K562 (cell line): ENCODE measurements around the gene GRP. TPM values are rescaled to one million over a fixed set of nuclear protein-coding genes. Genes with fewer than 3 reads are reported as not detected.

Source experiments
- ATAC-seq: fragments of 200-7000 bp; cut with Tn5 transposase; 3 replicates; pipeline ENCODE4 v1.9.1; 2020; ENCODE audit warnings: moderate library complexity
- BruUV-seq: library from RNA; stranded (reverse); fragments of 400-500 nt; replicated peaks from 2 replicates; lab custom pipeline; 2021; lab: Mats Ljungman, UMichigan
- CTCF ChIA-PET: fragments of 300-600 bp; formaldehyde crosslinking; extraction: SDS; loops from one replicate; lab custom pipeline; 2021; ENCODE audit warnings: low intra/inter-chr PET ratio; lab: Yijun Ruan, JAX
- POLR2A ChIA-PET: fragments of 300-600, 350-650 bp; sonication (Branson Sonifier 250); formaldehyde crosslinking; extraction: SDS; loops from one replicate; lab custom pipeline; 2021; ENCODE audit warnings: antibody characterized with exemption, inconsistent platforms; lab: Yijun Ruan, JAX
- DNase-seq, 4 experiments: peaks; one replicate each; pipeline versions ENCODE4 v3.0.0 to v3.0.0-alpha.2; 2011 to 2018; ENCODE audit warnings: low spot score in 3 of 4, mixed read lengths in 3 of 4; ENCODE audit errors: extremely low read depth in 1 of 4
- FAIRE-seq: peaks from 2 replicates; lab custom pipeline; 2011; peaks lifted over from hg19 to GRCh38; lab: Jason Lieb, UNC
- H2AFZ ChIP-seq: 2 replicates; pipeline ENCODE4 v1.6.0; 2011; ENCODE audit warnings: low read depth, low read length, control low read depth, inconsistent platforms
- H3K27ac ChIP-seq: fragments of 200-600 bp; 3 replicates; pipeline ENCODE4 v1.8.0; 2011; ENCODE audit warnings: low read depth, mild to moderate bottlenecking, control low read depth, inconsistent platforms, low read length, moderate library complexity, mixed read lengths; ENCODE audit errors: extremely low read depth
- H3K27me3 ChIP-seq, 2 experiments: fragments of 300-600 bp in 1 of 2; 2 replicates in 1 of 2; 3 replicates in 1 of 2; pipeline versions ENCODE4 v1.6.0 to v1.8.0; 2011; ENCODE audit warnings: inconsistent platforms in 2 of 2, low read length in 2 of 2, mild to moderate bottlenecking in 1 of 2, mixed read lengths in 1 of 2, moderate library complexity in 1 of 2; ENCODE audit not compliant: control insufficient read depth in 2 of 2, insufficient read depth in 2 of 2
- H3K36me3 ChIP-seq: fragments of 300-600 bp; 3 replicates; pipeline ENCODE4 v1.8.0; 2011; ENCODE audit warnings: mild to moderate bottlenecking, low read length, inconsistent platforms; ENCODE audit not compliant: control insufficient read depth, insufficient read depth
- H3K4me1 ChIP-seq, 2 experiments: fragments of 200-600 bp in 1 of 2; replicated peaks in 1 of 2; 2 replicates in 1 of 2; 3 replicates in 1 of 2; pipeline versions ENCODE4 v1.5.1 to v1.8.0; 2011; ENCODE audit warnings: inconsistent platforms in 2 of 2, low read length in 2 of 2, mild to moderate bottlenecking in 1 of 2, mixed read lengths in 1 of 2, moderate library complexity in 1 of 2; ENCODE audit not compliant: control insufficient read depth in 2 of 2, insufficient read depth in 2 of 2
- H3K4me2 ChIP-seq: 2 replicates; pipeline ENCODE4 v1.6.1; 2011; ENCODE audit warnings: low read length, control low read depth, inconsistent platforms, mixed read lengths; ENCODE audit not compliant: insufficient read depth
- H3K4me3 ChIP-seq: fragments of 200-600 bp; sonication (generic), shearing (Covaris generic); 2 replicates; pipeline ENCODE4 v1.5.1; 2016; ENCODE audit warnings: control low read depth, inconsistent platforms
- H3K79me2 ChIP-seq: fragments of 200-600 bp; 3 replicates; pipeline ENCODE4 v1.8.0; 2011; ENCODE audit warnings: low read length, inconsistent platforms; ENCODE audit not compliant: control insufficient read depth, insufficient read depth
- H3K9ac ChIP-seq, 2 experiments: 2 replicates each; pipeline versions ENCODE4 v1.6.0 to v1.6.1; 2011; ENCODE audit warnings: low read depth in 2 of 2, low read length in 2 of 2, control low read depth in 1 of 2, inconsistent platforms in 1 of 2, mild to moderate bottlenecking in 1 of 2, mixed read lengths in 1 of 2; ENCODE audit not compliant: insufficient read depth in 1 of 2
- H3K9me1 ChIP-seq: one replicate; pipeline ENCODE4 v1.6.0; 2011; ENCODE audit warnings: inconsistent platforms, mild to moderate bottlenecking, low read length, moderate library complexity; ENCODE audit not compliant: control insufficient read depth, insufficient read depth
- H3K9me3 ChIP-seq: replicated peaks from 2 replicates; pipeline ENCODE4 v1.5.1; 2011; ENCODE audit warnings: low read depth, low read length, inconsistent platforms; ENCODE audit not compliant: control insufficient read depth, insufficient read depth
- H4K20me1 ChIP-seq: replicated peaks from 2 replicates; pipeline ENCODE4 v1.6.1; 2011; ENCODE audit warnings: low read length, inconsistent platforms, mixed read lengths; ENCODE audit not compliant: control insufficient read depth, insufficient read depth
- BRD4 ChIP-seq: fragments of 200-600 bp; sonication (generic); IDR thresholded peaks from 2 replicates; pipeline ENCODE4 v1.6.1; 2017; ENCODE audit warnings: inconsistent platforms
- BRD9 ChIP-seq: fragments of 450-650 bp; IDR thresholded peaks from 2 replicates; pipeline ENCODE4 v1.6.1; 2018; ENCODE audit warnings: low read depth; ENCODE audit not compliant: partially characterized antibody
- TARDBP ChIP-seq: fragments of 450-650 bp; IDR thresholded peaks from 2 replicates; pipeline ENCODE4 v1.6.1; 2016
- ZNF224 ChIP-seq: sonication (generic); formaldehyde crosslinking; IDR thresholded peaks from 2 replicates; pipeline ENCODE4 v1.8.0; 2022; ENCODE audit warnings: mild to moderate bottlenecking, missing genetic modification reagents
- ZNF282 ChIP-seq: sonication (generic); formaldehyde crosslinking; IDR thresholded peaks from 2 replicates; pipeline ENCODE4 v1.8.1; 2023; ENCODE audit warnings: missing genetic modification reagents
- ZSCAN29 ChIP-seq: fragments of 450-650 bp; IDR thresholded peaks from 2 replicates; pipeline ENCODE4 v1.6.1; 2017
- WGBS: fragments of 100-300 bp; shearing (Covaris generic); methylation state at CpG from one replicate; pipeline ENCODE4 v1.1.6; 2016; ENCODE audit warnings: low coverage, mixed read lengths; ENCODE audit not compliant: insufficient coverage; ENCODE audit errors: missing lambda C conversion rate; 5-methylcytosine and 5-hydroxymethylcytosine counted together
- in situ Hi-C: fragments of 300-500 bp; cut with MboI; formaldehyde crosslinking; loops from 4 replicates; pipeline ENCODE4 v1.15.0; 2018; ENCODE audit warnings: inconsistent platforms, mixed read lengths
- intact Hi-C: fragments of 100-400 bp; cut with micrococcal nuclease; formaldehyde crosslinking; loops from 2 replicates; pipeline ENCODE4 v1.14.2; 2022
- polyA plus RNA-seq, 8 experiments: library from polyadenylated mRNA; depleted of rRNA in 4 of 8; stranded (reverse) in 5 of 8; unstranded in 3 of 8; fragments of >200 nt; fragmentation: Nextera tagmentation in 2 of 8; fragmentation: Illumina TruSeq in 1 of 8; extraction: Ambion mirVana in 2 of 8; extraction: Trizol in 1 of 8; gene quantifications; 2 replicates each; pipeline versions ENCODE4 v1.2.1 to v1.2.3, GENCODE V29; 2011 to 2014; ENCODE audit warnings: inconsistent platforms in 1 of 8, missing spikeins in 1 of 8
- total RNA-seq, 7 experiments: library from RNA; depleted of rRNA in 6 of 7; stranded (reverse); fragments of >200 nt in 6 of 7; fragmentation: Illumina TruSeq in 2 of 7; extraction: Trizol in 2 of 7; gene quantifications; 2 replicates each; pipeline versions ENCODE4 v1.2.1 to v1.2.3, GENCODE V29; 2011 to 2021; ENCODE audit warnings: low replicate concordance in 1 of 7
- TF ChIP-seq, protein P1 (sequence below): sonication (generic); formaldehyde crosslinking; IDR thresholded peaks from 2 replicates; pipeline ENCODE4 v1.8.0; 2022; ENCODE audit warnings: mild to moderate bottlenecking, missing genetic modification reagents
- TF ChIP-seq, protein P2 (sequence below): fragments of 450-650 bp; formaldehyde crosslinking; IDR thresholded peaks from 2 replicates; pipeline ENCODE4 v1.4.0; 2020; ENCODE audit warnings: mild to moderate bottlenecking, moderate library complexity

The GRP gene
- total and polyA plus RNA-seq, 9 of the 15 experiments (the other 6 are each of a cell fraction or from before 2014, with no cell fraction given), result 0.07 TPM; not detected in 8

DNA sequence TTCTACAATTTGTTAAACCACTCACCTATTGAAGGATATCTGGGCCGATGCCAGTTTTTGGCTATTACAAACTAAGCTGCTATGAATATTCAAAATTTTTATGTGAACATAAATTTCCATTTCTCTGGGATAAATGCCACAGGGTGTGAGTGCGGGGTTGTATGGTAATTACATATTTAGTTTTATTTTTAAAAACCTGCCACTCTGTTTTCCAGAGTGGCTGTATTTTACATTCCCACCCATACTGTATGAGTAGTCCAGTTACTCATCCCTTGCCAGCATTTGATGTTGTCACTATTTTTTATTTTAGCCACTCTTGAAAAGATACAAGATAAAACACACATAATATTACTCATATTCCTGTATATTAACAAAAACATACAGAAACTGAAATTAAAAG is 22.9 kb downstream of the GRP start (continued):
- TF ChIP-seq ZNF282 (CRISPR knock-in tag), result no peak
- TF ChIP-seq, protein P1, sequence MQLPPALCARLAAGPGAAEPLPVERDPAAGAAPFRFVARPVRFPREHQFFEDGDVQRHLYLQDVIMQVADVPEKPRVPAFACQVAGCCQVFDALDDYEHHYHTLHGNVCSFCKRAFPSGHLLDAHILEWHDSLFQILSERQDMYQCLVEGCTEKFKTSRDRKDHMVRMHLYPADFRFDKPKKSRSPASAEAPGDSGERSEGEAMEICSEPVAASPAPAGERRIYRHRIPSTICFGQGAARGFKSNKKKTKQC (CRISPR knock-in tag), result no peak
- no peak for TF ChIP-seq ZSCAN29
- TF ChIP-seq ZNF224 (CRISPR knock-in tag), result no peak

DNA sequence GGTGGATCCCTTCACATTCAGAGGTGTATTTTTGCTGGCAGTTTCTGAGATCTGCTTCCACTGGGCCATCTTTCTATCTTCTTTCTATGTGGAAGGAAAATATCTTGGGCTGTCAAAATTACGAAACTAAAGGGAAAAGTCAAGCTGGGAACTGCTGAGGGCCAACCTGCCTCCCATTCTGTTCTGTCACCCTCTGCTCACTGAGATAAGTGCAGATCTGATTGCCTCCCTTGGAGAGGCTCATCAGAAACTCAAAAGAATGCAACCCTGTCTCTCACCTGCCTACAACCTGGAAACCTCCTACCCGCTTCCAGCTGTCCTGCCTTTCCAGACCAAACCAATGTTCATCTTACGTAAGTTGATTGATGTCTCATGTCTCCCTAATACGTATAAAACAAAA is 26.8 kb downstream of the GRP start:
- in situ Hi-C loops, result no loop called here
- BruUV-seq, result no TSS peak
- CTCF ChIA-PET, result no interaction called here

More for the DNA sequence above, 26.8 kb downstream of the GRP start:
- TF ChIP-seq BRD9 (no peak), TARDBP (no peak), BRD4 (no peak)
- TF ChIP-seq, protein P2, sequence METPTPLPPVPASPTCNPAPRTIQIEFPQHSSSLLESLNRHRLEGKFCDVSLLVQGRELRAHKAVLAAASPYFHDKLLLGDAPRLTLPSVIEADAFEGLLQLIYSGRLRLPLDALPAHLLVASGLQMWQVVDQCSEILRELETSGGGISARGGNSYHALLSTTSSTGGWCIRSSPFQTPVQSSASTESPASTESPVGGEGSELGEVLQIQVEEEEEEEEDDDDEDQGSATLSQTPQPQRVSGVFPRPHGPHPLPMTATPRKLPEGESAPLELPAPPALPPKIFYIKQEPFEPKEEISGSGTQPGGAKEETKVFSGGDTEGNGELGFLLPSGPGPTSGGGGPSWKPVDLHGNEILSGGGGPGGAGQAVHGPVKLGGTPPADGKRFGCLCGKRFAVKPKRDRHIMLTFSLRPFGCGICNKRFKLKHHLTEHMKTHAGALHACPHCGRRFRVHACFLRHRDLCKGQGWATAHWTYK (CRISPR knock-in tag), result no peak
- Histone ChIP-seq H3K9me3 (no peaks in the 10 kb centered on the region), H3K9me1 (no peaks in the 10 kb centered on the region), H2AFZ (no peak overlapping the region), H3K9ac (no peak overlapping the region), H4K20me1 (no peaks in the 10 kb centered on the region), H3K4me1 (no peaks in the 10 kb centered on the region), H3K36me3 (no peaks in the 10 kb centered on the region), H3K79me2 (no peaks in the 10 kb centered on the region), H3K27ac (no peak overlapping the region), H3K4me2 (no peak overlapping the region), H3K4me3 (no peak overlapping the region), H3K27me3 (no peaks in the 10 kb centered on the region)
- ATAC-seq (no peak), DNase-seq (no peak), FAIRE-seq (no peak)
- POLR2A ChIA-PET, result no interaction called here
- intact Hi-C loops, result loop anchor here (5.0 to 10.0 kb wide), 2 partner anchors 156 to 578 kb away; no protein-coding TSS in a partner anchor
- 0% methylated on average over 4 of the region's 4 CpGs for WGBS
